ENCODE results near the gene RASSF7. TPM values are rescaled to one million over a fixed set of nuclear protein-coding genes. Genes with fewer than 3 reads are reported as not detected.
"Not testable (repeated sequence)": the region's sequence is repeated elsewhere in the genome, so short reads cannot be mapped to it uniquely, and the experiment has no call there.

Gene RASSF7
- polyA plus RNA-seq, 4 donors, result 36.8 to 71.6 (median 58.8) TPM

- DNase-seq (ENCODE audit: low read depth in 4 of 4, low spot score in 2 of 4), result no peak
These were observed 2.5 kb downstream of the RASSF7 start for GRCh38 chr11:563066-563811.

GRCh38 chr11:563812-564578 is 3.2 kb downstream of the RASSF7 start:
- no peak for DNase-seq (ENCODE audit: low read depth in 4 of 4, low spot score in 2 of 4)

DNA sequence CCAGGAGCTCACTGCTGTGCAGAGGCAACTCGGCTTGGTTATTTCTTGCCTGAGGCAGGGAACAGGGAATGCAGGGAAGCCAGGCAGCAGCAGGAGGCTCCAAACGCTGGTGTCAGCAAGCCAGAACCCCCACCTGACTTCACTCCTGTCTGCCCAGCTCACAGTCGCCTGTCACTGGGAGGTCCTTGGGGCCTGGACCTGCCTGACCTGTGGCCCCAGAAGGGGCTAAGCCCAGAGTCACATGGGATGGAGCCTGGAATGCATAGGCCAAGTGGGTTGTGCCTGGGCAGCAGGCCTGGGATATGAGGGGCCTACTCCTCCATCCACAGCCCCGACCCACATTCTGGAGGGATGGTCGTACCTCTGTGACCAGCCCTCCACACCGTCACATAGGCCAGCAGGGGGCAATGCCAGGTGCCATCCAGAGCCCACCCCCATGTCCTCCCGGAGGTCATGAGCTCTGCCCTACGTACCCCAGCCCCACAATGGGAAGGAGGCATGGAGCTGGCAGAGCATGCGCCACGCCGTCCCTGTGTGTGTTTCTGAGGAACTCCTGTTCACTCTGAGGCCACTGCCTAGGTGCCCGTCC is 5.2 kb downstream of the RASSF7 start:
- no peak for DNase-seq (ENCODE audit: low read depth in 4 of 4, low spot score in 2 of 4)

GRCh38 chr11:567011-567628 is 6.3 kb downstream of the RASSF7 start:
- DNase-seq (ENCODE audit: low read depth in 4 of 4, low spot score in 2 of 4), result no peak

- no peak for DNase-seq (ENCODE audit: low read depth in 4 of 4, low spot score in 2 of 4)
These were observed 7.0 kb downstream of the RASSF7 start for GRCh38 chr11:567629-568292.

DNA sequence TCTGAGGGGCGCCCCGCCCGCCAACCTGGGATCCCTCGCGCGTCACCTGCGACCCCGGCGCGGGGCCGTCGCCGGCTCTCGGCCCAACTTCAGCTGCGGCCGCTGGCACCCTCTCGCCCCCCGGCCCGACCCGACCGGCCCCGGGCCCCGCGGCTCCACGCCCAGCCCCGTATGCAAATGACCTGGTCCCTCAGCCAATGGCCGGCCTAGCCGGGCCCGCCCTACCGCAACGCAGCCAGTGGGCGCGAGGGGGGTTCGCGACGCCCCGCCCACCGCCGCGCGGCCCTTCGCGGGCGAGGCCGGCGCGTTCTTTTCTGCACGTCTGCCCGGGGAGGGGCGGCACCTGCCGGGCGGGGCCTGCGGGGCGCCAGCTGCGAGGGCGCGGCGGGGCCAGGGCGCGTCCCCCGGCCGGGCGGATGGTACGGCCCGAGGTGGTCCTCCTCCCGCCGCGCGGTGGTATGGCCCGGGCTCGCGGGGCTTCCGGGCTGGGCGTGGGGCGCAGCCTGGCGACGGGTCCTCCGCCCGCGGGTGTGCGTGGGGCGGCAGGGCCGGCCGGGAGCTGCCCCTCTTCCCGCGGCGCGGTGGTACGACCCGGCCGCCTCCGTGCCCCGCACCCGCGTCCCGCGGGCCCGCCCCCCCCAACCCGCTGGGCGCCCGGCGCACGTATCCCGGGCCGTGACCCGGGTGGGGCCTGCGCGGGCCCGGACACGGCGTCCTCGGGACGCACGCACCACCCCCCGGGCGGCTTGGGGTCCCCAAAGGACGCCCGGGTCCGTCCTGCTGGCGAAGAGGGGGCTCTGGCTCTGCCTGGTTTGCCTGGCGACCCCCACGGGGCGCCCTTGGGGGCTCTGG is 7.8 kb downstream of the RASSF7 start:
- DNase-seq (ENCODE audit: low read depth in 4 of 4, low spot score in 2 of 4), result peak in 2 of 4 donors; percentile 78 to 79

DNA sequence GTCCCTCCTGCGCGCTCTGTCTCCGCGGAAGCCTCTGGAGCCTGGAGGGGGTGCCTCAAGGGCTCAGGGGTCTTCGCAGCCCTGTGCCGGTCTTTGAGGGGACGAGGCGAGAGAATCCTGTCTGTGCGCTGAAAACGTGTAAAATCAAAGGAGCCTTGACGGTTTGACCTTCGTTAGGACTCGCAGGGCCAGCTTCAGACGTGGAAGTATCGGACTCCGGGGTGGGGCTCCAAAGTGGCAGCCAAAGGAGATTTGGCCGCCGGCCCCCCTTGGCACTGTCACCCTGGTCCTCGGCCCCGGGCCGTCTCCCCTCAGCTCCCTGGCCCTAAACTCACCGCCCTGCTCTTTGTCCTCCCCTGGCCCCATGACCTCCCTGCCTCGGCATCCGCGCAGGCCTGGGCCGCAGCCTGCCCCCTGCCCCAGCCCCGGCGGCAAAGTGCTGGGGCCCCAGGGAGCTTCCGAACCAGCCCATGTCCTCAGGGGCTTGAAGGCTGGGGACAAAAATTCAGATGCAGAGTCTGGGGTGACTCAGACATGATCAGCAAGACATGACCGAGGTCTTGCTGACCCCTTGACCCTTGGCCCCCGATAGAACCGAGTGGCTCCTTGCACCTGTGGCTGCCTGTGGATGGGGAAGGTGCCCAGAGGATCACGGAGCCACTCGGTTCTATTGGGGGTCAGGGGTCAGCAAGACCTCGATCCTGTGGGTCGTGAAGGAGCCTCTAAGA is 8.6 kb downstream of the RASSF7 start:
- no peak for DNase-seq (ENCODE audit: low read depth in 4 of 4, low spot score in 2 of 4)

DNA sequence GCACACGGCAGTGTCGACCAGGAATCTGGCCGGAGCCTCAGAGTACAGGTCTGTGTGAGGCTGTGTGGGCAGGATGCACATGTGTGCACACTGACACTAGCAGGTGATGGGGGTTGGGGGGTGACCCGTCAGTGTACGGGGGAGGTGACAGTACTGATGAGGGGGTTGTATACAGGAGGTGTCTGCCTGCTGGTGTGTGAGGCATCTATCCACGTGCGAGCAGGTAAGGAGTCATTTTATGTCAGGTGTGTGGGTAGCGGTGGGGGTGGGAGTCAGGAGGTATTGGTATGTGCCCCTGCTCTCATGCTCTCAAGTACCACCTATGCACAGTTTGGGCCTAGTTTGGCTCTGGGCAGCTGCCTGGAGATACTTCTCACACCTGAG is 11.0 kb downstream of the RASSF7 start:
- no peak for DNase-seq (ENCODE audit: low read depth in 4 of 4, low spot score in 2 of 4)

GRCh38 chr11:573146-573759 is 12.5 kb downstream of the RASSF7 start:
- DNase-seq (ENCODE audit: low read depth in 4 of 4, low spot score in 2 of 4), result no peak

DNA sequence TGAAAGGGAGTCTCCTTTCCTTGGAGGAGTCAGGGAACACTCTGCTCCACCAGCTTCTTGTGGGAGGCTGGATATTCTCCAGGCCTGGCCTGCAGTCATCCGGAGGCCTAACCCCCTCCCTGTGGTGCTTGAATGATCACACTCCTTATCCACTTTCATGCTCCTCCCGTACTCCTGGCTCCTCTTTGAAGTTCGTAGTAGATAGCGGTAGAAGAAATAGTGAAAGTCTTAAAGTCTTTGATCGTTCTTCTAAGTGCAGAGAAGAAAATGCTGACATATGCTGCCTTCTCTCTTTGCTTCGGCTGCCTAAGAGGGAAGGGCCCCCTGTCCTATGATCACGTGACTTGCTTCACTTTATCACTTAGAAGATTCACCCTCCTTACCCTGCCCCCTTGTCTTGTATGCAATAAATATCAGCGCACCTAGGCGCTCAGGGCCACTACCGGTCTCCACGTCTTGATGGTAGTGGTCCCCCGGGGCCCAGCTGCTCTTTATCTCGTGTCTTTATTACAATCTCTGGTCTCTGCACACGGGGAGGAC is 13.3 kb downstream of the RASSF7 start:
- DNase-seq (ENCODE audit: low read depth in 4 of 4, low spot score in 2 of 4), result not testable (repeated sequence)

GRCh38 chr11:574632-575312 is 14.0 kb downstream of the RASSF7 start:
- no peak for DNase-seq (ENCODE audit: low read depth in 4 of 4, low spot score in 2 of 4)

- no peak for DNase-seq (ENCODE audit: low read depth in 4 of 4, low spot score in 2 of 4)
These were observed 14.7 kb downstream of the RASSF7 start for GRCh38 chr11:575313-575995.

DNA sequence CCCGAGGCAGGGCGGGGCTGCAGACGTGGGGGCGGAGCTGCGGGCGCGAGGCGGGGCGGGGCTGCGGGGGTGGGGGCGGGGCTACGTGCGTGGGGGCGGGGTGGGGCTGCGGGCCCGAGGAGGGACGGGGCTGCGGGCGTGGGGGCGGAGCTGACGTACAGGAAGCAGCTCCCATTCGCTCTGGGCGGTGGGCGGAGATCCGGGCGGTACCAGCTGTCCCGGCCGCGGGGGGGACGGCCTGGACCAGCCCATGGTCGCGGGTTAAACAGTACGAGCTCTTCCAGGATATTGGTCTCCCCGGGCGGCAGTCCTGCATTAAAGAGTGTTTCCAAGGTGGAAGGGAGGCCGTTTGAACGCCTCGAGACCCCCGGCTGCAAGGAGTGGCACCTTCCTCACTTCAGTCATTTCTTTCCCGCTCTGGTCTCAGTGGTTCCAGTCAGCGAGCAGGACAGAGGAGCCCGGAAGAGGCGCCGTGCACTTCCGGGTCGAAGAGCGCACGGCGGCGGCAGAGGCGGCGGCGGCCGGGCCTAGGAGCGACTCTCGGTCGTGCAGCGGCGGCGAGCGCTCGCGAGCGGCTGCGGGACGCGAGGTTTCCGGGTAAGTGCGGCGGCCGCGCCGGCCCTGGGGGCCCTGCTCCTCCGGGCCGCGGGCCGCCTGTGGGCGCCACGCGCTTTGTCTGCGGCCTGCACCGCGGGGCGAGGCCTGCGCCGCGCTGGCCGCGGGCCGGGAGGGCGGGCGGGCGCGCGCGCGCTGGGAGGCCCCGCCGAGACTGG is 15.4 kb downstream of the RASSF7 start, which contains the start of gene PHRF1:
TSS of gene PHRF1 (plus strand) at position 475 of the 773 bp plus-strand sequence. CDS start 5,043 bp downstream, outside the sequence.
- peak; percentile 86 to 93 (median 89) for DNase-seq (ENCODE audit: low read depth in 4 of 4, low spot score in 2 of 4)

GRCh38 chr11:576811-577610 is 16.2 kb downstream of the RASSF7 start:
- DNase-seq (ENCODE audit: low read depth in 4 of 4, low spot score in 2 of 4), result no peak

- no peak for DNase-seq (ENCODE audit: low read depth in 4 of 4, low spot score in 2 of 4)
These were observed 16.8 kb downstream of the RASSF7 start for GRCh38 chr11:577611-577894.

Data from left renal cortex interstitium (tissue), 4 donors.